Psoas muscle (tissue), 8 donors: Measurements from ENCODE around the gene CAPN12. TPM values are rescaled to one million over a fixed set of nuclear protein-coding genes. Genes with fewer than 3 reads are reported as not detected.
"Not testable (repeated sequence)": the region's sequence is repeated elsewhere in the genome, so short reads cannot be mapped to it uniquely, and the experiment has no call there.

Experiments
- ATAC-seq, 4 donors: fragments of 200-7000 bp; cut with Tn5 transposase; one replicate each; pipeline ENCODE4 v1.9.1; 2020; ENCODE audit warnings: moderate library complexity in 3 of 4, mild to moderate bottlenecking in 2 of 4
- DNase-seq, 2 donors: peaks; one replicate each; pipeline ENCODE4 v3.0.0-alpha.2; 2020
- H3K27ac ChIP-seq: fragments of 200-600 bp; one replicate; pipeline ENCODE4 v1.8.0; 2022
- H3K27me3 ChIP-seq, 3 donors: fragments of 200-600 bp in 1 of 3; one replicate each; pipeline versions ENCODE4 v1.6.1 to v1.8.0; 2013 to 2022; ENCODE audit warnings: low read length in 2 of 3, mild to moderate bottlenecking in 2 of 3, moderate library complexity in 1 of 3; ENCODE audit not compliant: insufficient read depth in 3 of 3
- H3K36me3 ChIP-seq, 2 donors: fragments of 200-600 bp in 1 of 2; one replicate each; pipeline versions ENCODE4 v1.6.1 to v1.8.0; 2013 to 2022; ENCODE audit warnings: low read depth in 1 of 2, mild to moderate bottlenecking in 1 of 2, moderate library complexity in 1 of 2; ENCODE audit not compliant: insufficient read depth in 1 of 2
- H3K4me1 ChIP-seq: fragments of 200-600 bp; one replicate; pipeline ENCODE4 v1.8.0; 2022
- H3K4me3 ChIP-seq: fragments of 200-600 bp; one replicate; pipeline ENCODE4 v1.8.0; 2022; ENCODE audit warnings: mild to moderate bottlenecking
- H3K9me3 ChIP-seq: fragments of 200-600 bp; one replicate; pipeline ENCODE4 v1.8.0; 2022
- WGBS, 3 donors: extraction: QIAGEN DNeasy Blood & Tissue Kit; methylation state at CpG; one replicate each; pipeline versions ENCODE4 v1.1.6 to v1.1.7; 2013; 5-methylcytosine and 5-hydroxymethylcytosine counted together
- intact Hi-C, 2 donors: fragments of 100-400 bp; cut with DNase I; formaldehyde crosslinking; loops; one replicate each; pipeline versions ENCODE4 v1.11.0 to v1.14.2; 2022
- polyA plus RNA-seq, 3 donors: library from polyadenylated mRNA; stranded (reverse); fragments of 200-250 nt; gene quantifications; one replicate each; pipeline ENCODE4 v1.2.3, GENCODE V29; 2013
- total RNA-seq, 4 donors: library from RNA; stranded (reverse); fragmentation: NEBNext Ultra II Directional in 2 of 4; extraction: Animal tissue kit (Norgen Biotek cat#: 25700) in 2 of 4; gene quantifications; one replicate each; pipeline versions ENCODE4 v1.2.1 to v1.2.4, GENCODE V29; 2021 to 2023
- TF ChIP-seq, protein P1 (sequence below): fragments of 200-600 bp; IDR thresholded peaks from one replicate; pipeline ENCODE4 v1.8.0; 2022; ENCODE audit warnings: antibody characterized with exemption
- donor health status: healthy with polysubstance abuse.
- donor health status: DM: no; HTN: no; CAD: no; lungs with moderate emphysema.
- donor health status: Bipolar disorder and iron deficiency.
- donor health status: healthy.
- donor health status: DM: yes; HTN: yes; CAD: no.
- donor health status: DM: no; HTN: no; CAD: no.
- donor health status: DM: no; HTN: no; CAD: no.
- donor health status: DM: yes; HTN: yes; CAD: no.

CAPN12 gene
- total and polyA plus RNA-seq, 7 donors = 0.27 to 0.64 (median 0.35) TPM

DNA sequence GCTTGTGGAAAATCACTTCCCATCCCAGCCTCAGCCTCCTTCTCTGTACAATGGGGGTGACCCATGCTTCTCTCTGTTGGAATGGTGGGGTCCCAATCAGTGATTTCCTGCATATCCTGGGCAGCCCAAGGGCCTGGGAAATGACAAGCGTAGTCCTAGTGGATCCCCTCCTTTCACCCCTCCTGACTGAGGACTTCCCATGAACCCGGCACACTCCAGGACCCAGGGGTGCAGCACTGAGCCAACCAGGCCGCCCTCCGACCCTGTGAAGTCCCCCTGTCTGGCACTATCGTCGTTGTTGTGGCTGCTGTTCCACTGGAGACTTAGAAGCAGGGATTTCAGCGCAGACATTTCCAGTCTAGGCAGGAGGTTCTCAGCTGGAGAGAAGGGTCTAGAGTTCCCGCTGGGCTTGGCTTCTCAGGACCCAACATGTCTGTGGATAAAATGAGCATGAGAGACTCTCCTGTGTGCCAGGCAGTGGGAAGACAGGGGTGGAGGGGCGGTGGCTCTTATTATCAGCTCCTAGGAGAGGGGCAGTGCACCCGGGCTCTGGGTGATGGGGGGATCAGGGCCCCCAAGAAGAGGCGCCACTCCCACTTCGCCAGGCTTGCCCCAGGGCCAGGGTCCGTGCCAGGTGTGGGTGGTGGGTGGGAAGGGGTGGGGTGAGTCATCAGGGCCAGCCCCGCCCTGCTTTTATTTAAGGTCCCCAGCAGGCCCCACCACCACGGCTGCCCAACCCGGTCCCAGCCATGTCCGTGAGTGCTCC lies 44.4 kb upstream of the CAPN12 start, which contains the start of gene LGALS7B:
Gene LGALS7B (plus strand): TSS at position 723 of the 766 bp plus-strand sequence. CDS start 27 bp downstream, at position 750.
- peak in 1 of 2 donors; percentile 27 for DNase-seq
- Histone ChIP-seq H3K4me3 (no peak within 1 kb of the TSS), H3K4me1 (no peaks in the 10 kb centered on the region), H3K9me3 (no peaks in the 10 kb centered on the region), H3K27ac (no peak within 1 kb of the TSS), H3K36me3 (no peaks in the 10 kb centered on the region), H3K27me3 (no peaks in the 10 kb centered on the region)
- no peak for ATAC-seq
- intact Hi-C loops = no loop called here
- 68 to 81% (median 73%) methylated on average over 10 to 13 of the region's 17 CpGs for WGBS, 3 donors
- TF ChIP-seq, protein P1, sequence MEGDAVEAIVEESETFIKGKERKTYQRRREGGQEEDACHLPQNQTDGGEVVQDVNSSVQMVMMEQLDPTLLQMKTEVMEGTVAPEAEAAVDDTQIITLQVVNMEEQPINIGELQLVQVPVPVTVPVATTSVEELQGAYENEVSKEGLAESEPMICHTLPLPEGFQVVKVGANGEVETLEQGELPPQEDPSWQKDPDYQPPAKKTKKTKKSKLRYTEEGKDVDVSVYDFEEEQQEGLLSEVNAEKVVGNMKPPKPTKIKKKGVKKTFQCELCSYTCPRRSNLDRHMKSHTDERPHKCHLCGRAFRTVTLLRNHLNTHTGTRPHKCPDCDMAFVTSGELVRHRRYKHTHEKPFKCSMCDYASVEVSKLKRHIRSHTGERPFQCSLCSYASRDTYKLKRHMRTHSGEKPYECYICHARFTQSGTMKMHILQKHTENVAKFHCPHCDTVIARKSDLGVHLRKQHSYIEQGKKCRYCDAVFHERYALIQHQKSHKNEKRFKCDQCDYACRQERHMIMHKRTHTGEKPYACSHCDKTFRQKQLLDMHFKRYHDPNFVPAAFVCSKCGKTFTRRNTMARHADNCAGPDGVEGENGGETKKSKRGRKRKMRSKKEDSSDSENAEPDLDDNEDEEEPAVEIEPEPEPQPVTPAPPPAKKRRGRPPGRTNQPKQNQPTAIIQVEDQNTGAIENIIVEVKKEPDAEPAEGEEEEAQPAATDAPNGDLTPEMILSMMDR = no peak

DNA sequence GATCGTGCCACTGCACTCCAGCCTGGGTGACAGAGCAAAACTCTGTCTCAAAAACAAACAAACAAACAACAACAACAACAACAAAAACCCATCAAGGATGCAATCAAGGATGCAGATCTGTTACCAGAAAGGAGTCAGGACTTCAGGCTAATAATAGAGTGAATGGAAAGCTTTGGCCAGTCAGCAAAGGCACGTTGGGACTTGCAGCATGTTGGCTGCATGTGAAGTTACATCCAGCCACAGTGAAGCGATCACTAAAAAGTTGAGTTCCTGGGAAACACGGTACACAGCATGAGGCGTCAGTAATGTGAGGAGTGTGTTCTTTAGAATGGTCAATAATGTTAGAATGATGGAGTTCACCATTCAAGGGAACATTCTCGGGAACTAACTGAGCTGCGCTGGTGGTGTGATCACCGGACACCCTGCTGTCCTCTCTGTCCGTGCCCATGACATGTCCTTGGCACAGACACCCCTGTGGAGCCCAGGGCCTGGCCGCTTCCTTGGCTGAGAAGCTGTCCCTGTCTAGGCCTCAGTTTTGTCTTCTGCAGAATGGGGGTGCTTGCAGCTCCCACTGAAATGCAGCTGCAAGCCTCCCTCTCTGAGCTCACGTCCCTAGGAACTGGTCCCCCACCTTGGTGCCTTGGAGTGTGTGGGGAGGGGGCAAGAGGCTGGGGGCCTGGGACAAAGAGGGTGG lies 42.4 kb upstream of the CAPN12 start:
- ATAC-seq (peak in 3 of 4 donors; percentile 29 to 77 (median 40)), DNase-seq (peak in 1 of 2 donors; percentile 54)
- TF ChIP-seq, protein P1 = no peak
- Histone ChIP-seq H3K27me3 (no peaks in the 10 kb centered on the region), H3K9me3 (no peaks in the 10 kb centered on the region), H3K36me3 (no peaks in the 10 kb centered on the region), H3K4me3 (no peak overlapping the region), H3K4me1 (no peaks in the 10 kb centered on the region), H3K27ac (peak overlapping the region; percentile 43)
- intact Hi-C loops = no loop called here
- WGBS, 3 donors = 47 to 50% (median 49%) methylated on average over 11 of the region's 11 CpGs

DNA sequence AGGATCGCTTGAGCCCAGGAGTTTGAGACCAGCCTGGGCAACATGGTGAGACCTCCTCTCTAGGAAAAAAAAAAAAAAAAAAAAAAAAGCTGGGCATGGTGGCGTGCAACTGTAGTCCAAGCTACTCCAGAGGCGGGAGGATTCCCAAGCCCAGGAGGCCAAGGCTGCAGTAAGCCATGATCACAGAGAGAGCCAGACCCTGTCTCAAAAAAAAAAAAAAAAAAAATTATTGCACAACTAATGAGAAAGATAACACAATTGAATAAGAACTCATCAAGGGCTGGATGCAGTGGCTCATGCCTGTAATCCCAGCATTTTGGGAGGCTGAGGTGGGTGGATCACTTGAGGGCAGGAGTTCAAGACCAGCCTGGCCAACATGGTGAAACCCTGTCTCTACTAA lies 41.8 kb upstream of the CAPN12 start:
- H3K9me3 ChIP-seq, H3K4me1 ChIP-seq, H3K27me3 ChIP-seq, ATAC-seq, intact Hi-C loops, H3K4me3 ChIP-seq, H3K36me3 ChIP-seq: not testable (repeated sequence)
- 89 to 95% (median 89%) methylated on average over 2 to 3 of the region's 3 CpGs for WGBS, 3 donors
- peak overlapping the region; percentile 43 for H3K27ac ChIP-seq
- peak in 1 of 2 donors; percentile 12 for DNase-seq

DNA sequence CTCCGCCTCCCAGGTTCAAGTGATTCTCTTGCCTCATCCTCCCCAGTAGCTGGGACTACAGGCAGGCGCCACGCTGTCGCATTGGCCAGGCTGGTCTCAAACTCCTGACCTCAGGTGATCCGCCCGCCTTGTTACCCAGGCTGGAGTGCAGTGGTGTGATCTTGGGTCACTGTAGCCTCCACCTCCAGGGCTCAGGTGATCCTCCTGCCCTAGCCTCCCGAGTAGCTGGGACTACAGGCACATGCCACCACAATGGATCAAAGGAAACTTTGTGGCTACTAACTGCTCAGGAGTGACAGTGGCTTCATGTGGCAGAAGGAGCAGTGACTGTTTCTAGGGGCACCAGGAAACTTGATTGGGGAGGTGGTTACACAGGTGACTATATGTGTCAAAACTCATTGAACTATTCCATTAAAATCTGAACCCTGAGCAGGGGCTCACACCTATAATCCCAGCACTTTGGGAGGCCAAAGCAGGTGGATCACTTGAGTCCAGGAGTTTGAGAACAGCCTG lies 41.0 kb upstream of the CAPN12 start:
- TF ChIP-seq, protein P1 = no peak
- DNase-seq (peak in 1 of 2 donors; percentile 28), ATAC-seq (no peak)
- WGBS, 3 donors = 96 to 99% (median 98%) methylated on average over 7 of the region's 7 CpGs
- Histone ChIP-seq H3K27me3 (no peaks in the 10 kb centered on the region), H3K4me3 (no peak overlapping the region), H3K36me3 (no peaks in the 10 kb centered on the region), H3K27ac (no peak overlapping the region), H3K4me1 (no peaks in the 10 kb centered on the region), H3K9me3 (no peaks in the 10 kb centered on the region)
- intact Hi-C loops = no loop called here

DNA sequence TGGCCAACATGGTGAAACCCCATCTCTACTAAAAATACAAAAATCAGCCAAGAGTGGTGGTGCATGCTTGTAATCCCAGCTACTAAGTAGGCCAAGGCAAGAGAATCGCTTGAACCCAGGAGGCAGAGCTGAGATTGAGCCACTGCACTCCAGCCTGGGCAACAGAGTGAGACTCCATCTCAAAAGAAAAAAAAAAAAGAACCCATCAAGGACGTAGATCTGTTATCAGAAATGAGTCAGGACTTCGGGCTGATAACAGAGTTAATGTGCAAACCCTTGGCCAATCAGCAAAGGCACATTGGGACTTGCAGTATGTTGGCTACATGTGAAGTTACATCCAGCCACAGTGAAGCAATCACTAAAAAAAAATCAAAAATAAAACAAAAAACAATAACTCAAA lies 40.0 kb upstream of the CAPN12 start:
- Histone ChIP-seq H3K27ac (no peak overlapping the region), H3K27me3 (no peaks in the 10 kb centered on the region), H3K4me3 (no peak overlapping the region), H3K36me3 (no peaks in the 10 kb centered on the region), H3K9me3 (no peaks in the 10 kb centered on the region), H3K4me1 (no peaks in the 10 kb centered on the region)
- intact Hi-C loops = loop anchor here in 1 of 2 donors (5.0 kb wide), 1 partner anchor 33 kb away; no protein-coding TSS in a partner anchor
- TF ChIP-seq, protein P1 = no peak
- DNase-seq = no peak
- WGBS, 3 donors = 83 to 97% (median 88%) methylated on average over 3 of the region's 3 CpGs
- no peak for ATAC-seq

DNA sequence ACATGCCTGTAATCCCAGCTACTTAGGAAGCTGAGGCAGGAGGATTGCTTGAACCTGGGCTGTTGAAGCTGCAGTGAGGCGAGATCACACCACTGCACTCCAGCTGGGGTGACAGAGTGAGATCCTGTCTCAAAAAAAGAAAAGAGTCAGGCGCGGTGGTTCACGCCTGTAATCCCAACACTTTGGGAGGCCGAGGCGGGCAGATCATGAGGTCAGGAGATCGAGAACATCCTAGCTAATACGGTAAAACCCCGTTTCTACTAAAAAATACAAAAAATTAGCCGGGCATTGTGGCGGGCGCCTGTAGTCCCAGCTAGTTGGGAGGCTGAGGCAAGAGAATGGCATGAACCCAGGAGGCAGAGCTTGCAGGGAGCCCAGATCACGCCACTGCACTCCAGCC lies 37.9 kb upstream of the CAPN12 start:
- WGBS, 3 donors = 81 to 92% (median 87%) methylated on average over 13 of the region's 13 CpGs
- H3K27ac ChIP-seq, H3K4me3 ChIP-seq, H3K36me3 ChIP-seq, H3K27me3 ChIP-seq, H3K9me3 ChIP-seq, ATAC-seq, DNase-seq, H3K4me1 ChIP-seq: not testable (repeated sequence)
- intact Hi-C loops = loop anchor here in 1 of 2 donors (5.0 kb wide), 1 partner anchor 35 kb away; no protein-coding TSS in a partner anchor
